K562 (cell line): ENCODE results near the gene ERI2. TPM values are rescaled to one million over a fixed set of nuclear protein-coding genes. Genes with fewer than 3 reads are reported as not detected.

Source experiments
- ADNP ChIP-seq: fragments of 200-800 bp; sonication (Bioruptor generic); IDR thresholded peaks from 2 replicates; pipeline ENCODE4 v1.6.1; 2016; ENCODE audit warnings: missing genetic modification characterization, missing compliant biosample characterization
- ARID3A ChIP-seq: IDR thresholded peaks from 2 replicates; pipeline ENCODE4 v1.6.1; 2012; ENCODE audit warnings: low read depth, low read length, improper control_type of control experiment, borderline replicate concordance
- BCL6 ChIP-seq: fragments of 250-450 bp; sonication (Bioruptor Pico); IDR thresholded peaks from 2 replicates; pipeline ENCODE4 v1.4.0; 2020
- DNMT1 ChIP-seq: fragments of 450-650 bp; IDR thresholded peaks from 2 replicates; pipeline ENCODE4 v1.6.1; 2016; ENCODE audit warnings: antibody characterized with exemption, mild to moderate bottlenecking
- E2F3 ChIP-seq: fragments of 250-450 bp; sonication (Bioruptor Pico); IDR thresholded peaks from 2 replicates; pipeline ENCODE4 v1.4.0; 2020; ENCODE audit warnings: mild to moderate bottlenecking
- E2F4 ChIP-seq: sonication (generic); formaldehyde crosslinking; IDR thresholded peaks from 2 replicates; pipeline ENCODE4 v1.8.0; 2022; ENCODE audit warnings: mild to moderate bottlenecking, low read depth, missing genetic modification reagents
- ELK1 ChIP-seq: sonication (generic); formaldehyde crosslinking; IDR thresholded peaks from 2 replicates; pipeline ENCODE4 v1.8.1; 2022; ENCODE audit warnings: missing genetic modification reagents
- HIVEP1 ChIP-seq: fragments of 250-450 bp; sonication (Bioruptor Pico); IDR thresholded peaks from 2 replicates; pipeline ENCODE4 v1.4.0; 2020; ENCODE audit warnings: mild to moderate bottlenecking
- MAFF ChIP-seq: IDR thresholded peaks from 2 replicates; pipeline ENCODE4 v1.6.1; 2012; ENCODE audit warnings: low read length, improper control_type of control experiment
- MCM5 ChIP-seq: fragments of 450-650 bp; IDR thresholded peaks from 2 replicates; pipeline ENCODE4 v1.6.1; 2016; ENCODE audit warnings: low read depth
- NBN ChIP-seq: fragments of 450-650 bp; IDR thresholded peaks from 2 replicates; pipeline ENCODE4 v1.6.1; 2016; ENCODE audit warnings: low read depth, mild to moderate bottlenecking
- PTTG1 ChIP-seq: fragments of 450-650 bp; IDR thresholded peaks from 2 replicates; pipeline ENCODE4 v1.6.1; 2016; ENCODE audit warnings: low read depth, mild to moderate bottlenecking, missing genetic modification characterization, missing compliant biosample characterization
- RAD21 ChIP-seq, 2 experiments: fragments of 250-450 bp in 1 of 2; fragments of 450-650 bp in 1 of 2; sonication (Bioruptor Pico) in 1 of 2; formaldehyde crosslinking in 1 of 2; IDR thresholded peaks in 1 of 2; conservative IDR thresholded peaks in 1 of 2; 2 replicates each; pipeline versions ENCODE4 v1.4.0 to v1.8.0; 2020 to 2022; ENCODE audit warnings: mild to moderate bottlenecking in 2 of 2, moderate library complexity in 1 of 2
- SPI1 ChIP-seq: IDR thresholded peaks from 2 replicates; pipeline ENCODE4 v1.6.1; 2011; ENCODE audit warnings: low read depth, low read length, control low read depth, borderline replicate concordance
- UBTF ChIP-seq, 2 experiments: IDR thresholded peaks; 2 replicates each; pipeline ENCODE4 v1.6.1; 2012; ENCODE audit warnings: improper control_type of control experiment in 2 of 2, low read depth in 2 of 2, low read length in 2 of 2, borderline replicate concordance in 1 of 2
- ZNF239 ChIP-seq: fragments of 250-450 bp; sonication (Bioruptor Pico); IDR thresholded peaks from 2 replicates; pipeline ENCODE4 v1.4.0; 2020; ENCODE audit warnings: mild to moderate bottlenecking
- ZNF277 ChIP-seq: fragments of 250-450 bp; sonication (Bioruptor Pico); IDR thresholded peaks from 2 replicates; pipeline ENCODE4 v1.8.0; 2022; ENCODE audit warnings: inconsistent platforms, mild to moderate bottlenecking, moderate library complexity, borderline replicate concordance
- ZNF589 ChIP-seq: fragments of 200-800 bp; sonication (Bioruptor generic); IDR thresholded peaks from 2 replicates; pipeline ENCODE4 v1.6.1; 2016; ENCODE audit warnings: low read depth, missing genetic modification characterization, missing compliant biosample characterization
- ZNF740 ChIP-seq, 3 experiments: fragments of 200-800 bp in 1 of 3; sonication (Bioruptor generic) in 1 of 3; sonication (generic) in 1 of 3; formaldehyde crosslinking in 1 of 3; IDR thresholded peaks; 2 replicates each; pipeline versions ENCODE4 v1.6.1 to v1.8.0; 2016 to 2022; ENCODE audit warnings: mild to moderate bottlenecking in 2 of 3, missing compliant biosample characterization in 2 of 3, missing genetic modification characterization in 2 of 3, missing genetic modification reagents in 1 of 3
- polyA plus RNA-seq, 8 experiments: library from polyadenylated mRNA; depleted of rRNA in 4 of 8; stranded (reverse) in 5 of 8; unstranded in 3 of 8; fragments of >200 nt; fragmentation: Nextera tagmentation in 2 of 8; fragmentation: Illumina TruSeq in 1 of 8; extraction: Ambion mirVana in 2 of 8; extraction: Trizol in 1 of 8; gene quantifications; 2 replicates each; pipeline versions ENCODE4 v1.2.1 to v1.2.3, GENCODE V29; 2011 to 2014; ENCODE audit warnings: inconsistent platforms in 1 of 8, missing spikeins in 1 of 8
- total RNA-seq, 7 experiments: library from RNA; depleted of rRNA in 6 of 7; stranded (reverse); fragments of >200 nt in 6 of 7; fragmentation: Illumina TruSeq in 2 of 7; extraction: Trizol in 2 of 7; gene quantifications; 2 replicates each; pipeline versions ENCODE4 v1.2.1 to v1.2.3, GENCODE V29; 2011 to 2021; ENCODE audit warnings: low replicate concordance in 1 of 7

Gene ERI2
- total and polyA plus RNA-seq, 9 of the 15 experiments (the other 6 are each of a cell fraction or from before 2014, with no cell fraction given) = 23.3 to 57.0 (median 48.1) TPM

- no peak for TF ChIP-seq ZNF277
- TF ChIP-seq E2F4 = no peak
- no peak for TF ChIP-seq SPI1
- TF ChIP-seq HIVEP1 (CRISPR knock-in tag) = 0 out of 2 replicates have a peak, but pooled peaks have one; percentile 43
- no peak for TF ChIP-seq ELK1 (CRISPR knock-in tag)
- no peak for TF ChIP-seq PTTG1 (tag)
- peak; percentile 48; the same call in 1 of the 2 replicates for TF ChIP-seq BCL6
- TF ChIP-seq ZNF589 = peak; percentile 76; the same call in 1 of the 2 replicates
- no peak for TF ChIP-seq E2F3
- TF ChIP-seq DNMT1 = no peak
- peak; percentile 95 for TF ChIP-seq MAFF
- TF ChIP-seq ZNF740 (CRISPR knock-in tag; IDR thresholded peaks at IDR 0.05) = no peak
- TF ChIP-seq ZNF740 (tag; IDR thresholded peaks at IDR 0.05) = no peak
- TF ChIP-seq ARID3A = peak; percentile 46; the same call in 1 of the 2 replicates
- no peak for TF ChIP-seq MCM5
- TF ChIP-seq ADNP (tag) = peak; percentile 69; the same call in 1 of the 2 replicates
- TF ChIP-seq UBTF (IDR thresholded peaks at IDR 0.05; ENCODE audit: borderline replicate concordance in 1 of 2, low read depth in 2 of 2, low read length in 2 of 2) = no peak
- TF ChIP-seq NBN = peak; percentile 56; the same call in 1 of the 2 replicates
- TF ChIP-seq ZNF239 (CRISPR knock-in tag) = peak; percentile 60
- no peak; a peak in 1 of 4 replicates for TF ChIP-seq RAD21 (CRISPR knock-in tag; conservative IDR thresholded peaks at IDR 0.05 in 1 of 2, IDR thresholded peaks at IDR 0.05 in 1 of 2)
Observed at GRCh38 chr16:20826039-20826566, 19.8 kb upstream of the ERI2 start (continued).
